Measurements from ENCODE around the gene ARFGEF2. TPM values are rescaled to one million over a fixed set of nuclear protein-coding genes. Genes with fewer than 3 reads are reported as not detected.
"Not testable (repeated sequence)": the region's sequence is repeated elsewhere in the genome, so short reads cannot be mapped to it uniquely, and the experiment has no call there.

Gene ARFGEF2
- polyA plus RNA-seq, 1 experiment = 15.5 TPM

DNA sequence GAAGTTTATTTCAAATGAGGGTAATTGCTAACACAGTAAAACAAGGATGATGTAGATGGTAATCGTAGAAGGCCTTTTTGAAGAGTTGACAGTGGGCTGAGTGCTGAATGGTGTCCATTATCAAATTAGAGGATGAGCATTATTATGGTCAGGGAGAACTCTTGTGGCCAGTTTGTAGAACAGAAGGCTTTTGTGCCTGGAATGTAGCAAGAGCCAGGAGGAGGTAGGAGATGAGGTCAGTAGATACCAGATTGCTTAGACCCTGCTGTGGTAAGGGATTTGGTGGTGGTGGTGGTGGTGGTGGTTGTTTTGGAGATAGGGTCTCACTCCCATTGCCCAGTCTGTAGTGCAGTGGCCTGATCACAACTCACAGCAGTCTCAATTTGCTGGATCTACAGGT, 130.8 kb downstream of the ARFGEF2 start:
- no peaks in the 10 kb centered on the region; the same call in 1 of the 2 replicates for H3K36me3 ChIP-seq (ENCODE audit: control insufficient read depth, insufficient read depth, low read length)
- TF ChIP-seq, protein P1, sequence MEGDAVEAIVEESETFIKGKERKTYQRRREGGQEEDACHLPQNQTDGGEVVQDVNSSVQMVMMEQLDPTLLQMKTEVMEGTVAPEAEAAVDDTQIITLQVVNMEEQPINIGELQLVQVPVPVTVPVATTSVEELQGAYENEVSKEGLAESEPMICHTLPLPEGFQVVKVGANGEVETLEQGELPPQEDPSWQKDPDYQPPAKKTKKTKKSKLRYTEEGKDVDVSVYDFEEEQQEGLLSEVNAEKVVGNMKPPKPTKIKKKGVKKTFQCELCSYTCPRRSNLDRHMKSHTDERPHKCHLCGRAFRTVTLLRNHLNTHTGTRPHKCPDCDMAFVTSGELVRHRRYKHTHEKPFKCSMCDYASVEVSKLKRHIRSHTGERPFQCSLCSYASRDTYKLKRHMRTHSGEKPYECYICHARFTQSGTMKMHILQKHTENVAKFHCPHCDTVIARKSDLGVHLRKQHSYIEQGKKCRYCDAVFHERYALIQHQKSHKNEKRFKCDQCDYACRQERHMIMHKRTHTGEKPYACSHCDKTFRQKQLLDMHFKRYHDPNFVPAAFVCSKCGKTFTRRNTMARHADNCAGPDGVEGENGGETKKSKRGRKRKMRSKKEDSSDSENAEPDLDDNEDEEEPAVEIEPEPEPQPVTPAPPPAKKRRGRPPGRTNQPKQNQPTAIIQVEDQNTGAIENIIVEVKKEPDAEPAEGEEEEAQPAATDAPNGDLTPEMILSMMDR (IDR thresholded peaks at IDR 0.05; ENCODE audit: insufficient read depth, low read depth, low read length) = no peak
- ChIA-PET POLR2A (no interaction called here), CTCF (no interaction called here)
- no peak for DNase-seq (ENCODE audit: low read depth)
- no peak overlapping the region for H3K4me3 ChIP-seq (ENCODE audit: low read depth, low read length)
- H3K27me3 ChIP-seq (ENCODE audit: control insufficient read depth, insufficient read depth, low read length) = no peaks in the 10 kb centered on the region

DNA sequence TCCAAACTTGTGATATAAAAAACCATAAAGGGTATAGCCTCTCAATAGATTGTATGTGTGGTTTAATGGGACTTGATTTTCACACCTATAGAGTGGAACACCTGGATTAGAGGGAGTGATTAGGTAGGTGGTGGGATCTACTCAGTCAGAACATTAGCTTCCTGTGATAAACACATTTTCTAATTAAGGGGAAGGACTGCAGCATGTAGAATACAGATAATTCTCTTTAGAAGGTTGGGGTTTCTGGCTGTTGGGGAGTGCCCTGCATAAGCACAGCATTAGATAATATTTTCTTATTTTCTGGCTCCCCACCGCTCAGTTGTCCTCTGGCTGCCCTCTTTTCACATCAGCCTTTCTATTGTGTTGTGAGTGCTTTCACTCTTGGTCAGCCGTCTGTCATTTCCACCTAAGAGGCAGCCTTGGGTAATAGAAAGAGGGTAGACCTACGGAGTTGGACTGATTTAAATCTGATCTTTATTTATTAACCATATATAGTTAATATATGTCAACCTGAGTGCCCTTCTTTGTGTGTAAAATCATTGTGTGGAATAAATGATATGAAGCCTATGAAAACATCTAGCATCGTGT, 132.6 kb downstream of the ARFGEF2 start:
- CTCF ChIA-PET = no interaction called here
- H3K36me3 ChIP-seq (ENCODE audit: control insufficient read depth, insufficient read depth, low read length) = no peaks in the 10 kb centered on the region; the same call in 1 of the 2 replicates
- no peak for DNase-seq (ENCODE audit: low read depth)
- no peaks in the 10 kb centered on the region for H3K27me3 ChIP-seq (ENCODE audit: control insufficient read depth, insufficient read depth, low read length)
- POLR2A ChIA-PET = no interaction called here
- TF ChIP-seq, protein P1 (IDR thresholded peaks at IDR 0.05; ENCODE audit: insufficient read depth, low read depth, low read length) = no peak
- H3K4me3 ChIP-seq (ENCODE audit: low read depth, low read length) = no peak overlapping the region

DNA sequence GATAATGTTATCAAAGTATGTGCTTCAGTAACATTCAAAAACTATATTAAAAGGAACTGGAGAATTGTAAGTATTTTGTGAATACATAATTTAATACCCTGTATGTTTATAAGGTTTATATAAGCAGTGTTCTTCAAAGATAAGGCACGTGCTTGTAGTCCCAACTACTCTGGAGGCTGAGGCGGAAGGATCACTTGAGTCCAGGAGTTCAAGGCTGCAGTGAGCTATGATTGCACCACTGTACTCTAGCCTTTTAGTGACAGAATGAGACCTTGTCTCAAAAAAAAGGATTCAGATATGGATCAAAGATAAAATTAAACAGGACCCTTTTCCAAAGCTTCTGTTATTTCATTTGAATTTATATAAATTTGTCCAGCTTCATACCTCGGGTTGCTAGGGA, 141.8 kb downstream of the ARFGEF2 start:
- CTCF ChIA-PET = interaction anchor here (1.1 to 1.4 kb wide), 2 partner anchors 15 to 69 kb away, joined by 3 to 6 read pairs; no protein-coding TSS in a partner anchor
- Histone ChIP-seq H3K36me3 (ENCODE audit: control insufficient read depth, insufficient read depth, low read length) (peaks cover 6% of the 10 kb centered on the region), H3K4me3 (ENCODE audit: low read depth, low read length) (no peak overlapping the region), H3K27me3 (ENCODE audit: control insufficient read depth, insufficient read depth, low read length) (no peaks in the 10 kb centered on the region)
- POLR2A ChIA-PET = no interaction called here
- DNase-seq (ENCODE audit: low read depth) = no peak
- TF ChIP-seq, protein P1 (IDR thresholded peaks at IDR 0.05; ENCODE audit: insufficient read depth, low read depth, low read length) = no peak

DNA sequence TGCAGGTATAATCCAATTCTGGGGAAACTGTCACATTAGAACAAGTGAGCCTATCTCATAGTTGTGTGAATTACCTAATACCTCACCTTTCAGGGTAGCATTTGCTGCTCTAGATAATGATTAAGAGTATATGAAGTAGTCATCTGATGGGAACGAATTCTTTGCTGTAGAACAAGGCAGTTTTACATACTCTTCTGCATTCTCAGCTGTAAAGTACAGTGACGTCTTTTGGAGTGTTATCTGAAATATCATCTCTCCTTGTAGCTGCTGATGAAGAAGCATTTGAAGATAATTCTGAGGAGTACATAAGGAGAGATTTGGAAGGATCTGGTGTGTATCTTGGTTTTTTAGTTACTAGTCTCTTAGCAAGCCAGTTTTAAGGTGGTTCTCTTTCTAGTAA, 153.0 kb downstream of the ARFGEF2 start:
- POLR2A ChIA-PET = no interaction called here
- H3K36me3 ChIP-seq (ENCODE audit: control insufficient read depth, insufficient read depth, low read length) = peaks cover under 1% of the 10 kb centered on the region
- H3K27me3 ChIP-seq (ENCODE audit: control insufficient read depth, insufficient read depth, low read length) = no peaks in the 10 kb centered on the region
- CTCF ChIA-PET = interaction anchor here (1.5 kb wide), 1 partner anchor 9 kb away, joined by 3 read pairs; no protein-coding TSS in a partner anchor
- no peak for DNase-seq (ENCODE audit: low read depth)
- TF ChIP-seq, protein P1 (IDR thresholded peaks at IDR 0.05; ENCODE audit: insufficient read depth, low read depth, low read length) = no peak
- no peak overlapping the region for H3K4me3 ChIP-seq (ENCODE audit: low read depth, low read length)

DNA sequence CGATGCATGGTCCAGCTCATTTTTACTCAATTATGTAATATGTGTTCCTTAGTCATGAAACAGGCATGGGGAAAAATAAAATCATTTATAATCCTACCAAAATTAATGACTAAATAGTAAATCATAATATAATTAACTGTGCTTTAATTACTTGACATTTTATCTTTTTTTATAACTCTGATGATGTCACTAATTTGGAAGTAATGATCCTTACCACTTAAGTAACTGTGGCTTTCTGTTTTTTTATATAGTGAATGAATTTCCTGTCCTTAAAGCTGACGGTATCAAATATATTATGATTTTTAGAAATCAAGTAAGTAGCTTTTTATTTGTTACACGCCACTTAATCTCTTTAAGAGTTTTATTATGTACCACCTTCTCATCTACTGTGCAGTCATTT, 156.8 kb downstream of the ARFGEF2 start:
- TF ChIP-seq, protein P1 (IDR thresholded peaks at IDR 0.05; ENCODE audit: insufficient read depth, low read depth, low read length) = no peak
- Histone ChIP-seq H3K27me3 (ENCODE audit: control insufficient read depth, insufficient read depth, low read length) (no peaks in the 10 kb centered on the region), H3K36me3 (ENCODE audit: control insufficient read depth, insufficient read depth, low read length) (peaks cover 1% of the 10 kb centered on the region), H3K4me3 (ENCODE audit: low read depth, low read length) (no peak overlapping the region)
- ChIA-PET POLR2A (no interaction called here), CTCF (interaction anchor here (1.1 to 1.4 kb wide), 2 partner anchors 15 to 38 kb away, joined by 3 to 6 read pairs; no protein-coding TSS in a partner anchor)
- no peak for DNase-seq (ENCODE audit: low read depth)

DNA sequence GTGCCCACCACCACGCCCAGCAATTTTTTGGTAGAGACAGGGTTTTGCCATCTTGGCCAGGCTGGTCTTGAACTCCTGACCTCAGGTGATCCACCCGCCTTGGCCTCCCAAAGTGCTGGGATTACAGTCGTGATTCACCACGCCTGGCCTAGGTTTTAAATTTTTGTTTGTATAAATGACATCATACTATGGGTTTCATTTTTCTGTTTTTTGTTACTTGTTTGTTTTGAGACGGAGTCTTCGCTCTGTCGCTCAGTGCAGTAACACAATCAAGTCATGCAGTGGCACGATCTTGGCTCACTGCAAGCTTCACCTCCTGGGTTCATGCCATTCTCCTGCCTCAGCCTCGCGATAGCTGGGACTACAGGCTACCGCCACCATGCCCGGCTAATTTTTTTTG, 160.8 kb downstream of the ARFGEF2 start:
- CTCF ChIA-PET; H3K36me3 ChIP-seq (ENCODE audit: control insufficient read depth, insufficient read depth, low read length); DNase-seq (ENCODE audit: low read depth); POLR2A ChIA-PET; H3K27me3 ChIP-seq (ENCODE audit: control insufficient read depth, insufficient read depth, low read length); H3K4me3 ChIP-seq (ENCODE audit: low read depth, low read length): not testable (repeated sequence)
